Heart left ventricle (tissue), 13 donors: ENCODE results near the gene ABLIM2.

Source experiments
- CTCF ChIP-seq, 12 donors: fragments of 200-600 bp; sonication (generic) in 4 of 12; IDR thresholded peaks; one replicate each; pipeline versions ENCODE4 v1.5.0 to v1.8.0; 2018 to 2022; ENCODE audit warnings: antibody characterized with exemption in 12 of 12, mild to moderate bottlenecking in 5 of 12
- POLR2A ChIP-seq, 2 donors: fragments of 450-650 bp; IDR thresholded peaks; one replicate each; pipeline ENCODE4 v1.6.1; 2017; ENCODE audit warnings: antibody characterized with exemption in 2 of 2, mild to moderate bottlenecking in 2 of 2, moderate library complexity in 2 of 2
- donor health status: ischemic (EF 13 %, LVEDD 7.1; RV severe dilation, severe dysfunction).
- donor health status: DM: no; HTN: yes; CAD: no.
- donor health status: DM: no; HTN: no; CAD: no.
- donor health status: ischemic (EF 25% LVEDD 6.9; RV normal size, moderate dysfunction).
- donor health status: ischemic (EF 25% LVEDD 5.7; RV mildly dilated, moderate dysfunction).
- donor health status: ischemic (EF 35%, LVEDD 5.7; RV mildly dilated, moderate dysfunction).
- donor health status: nonischemic (EF 11% LVEDD 7.7; RV severe dilation, severe dysfunction).
- donor health status: DM: yes; HTN: yes; CAD: no.
- donor health status: PGD.
- donor health status: ischemic (EF 29% LVEDD 5.4; RV normal size, mild dysfunction).
- donor health status: nonischemic (EF 23%, LVEDD 6.1; RV moderate dilation, normal function).

- TF ChIP-seq CTCF (IDR thresholded peaks at IDR 0.05) (no peak), POLR2A (IDR thresholded peaks at IDR 0.05) (no peak)
Measured at GRCh38 chr4:7941111-7941964, 217.3 kb downstream of the ABLIM2 start.
